Right lobe of liver (tissue), 6 donors: ENCODE results near the gene NGF. TPM values are rescaled to one million over a fixed set of nuclear protein-coding genes. Genes with fewer than 3 reads are reported as not detected.

Source experiments
- ATAC-seq, 4 donors: fragments of 200-7000 bp; cut with Tn5 transposase; one replicate each; pipeline ENCODE4 v1.9.1; 2020; ENCODE audit warnings: mild to moderate bottlenecking in 4 of 4, moderate library complexity in 4 of 4
- DNase-seq, 3 donors: peaks; one replicate each; pipeline ENCODE4 v3.0.0-alpha.2; 2020
- H3K27ac ChIP-seq, 3 donors: fragments of 200-600 bp; one replicate each; pipeline ENCODE4 v1.8.0; 2022
- H3K27me3 ChIP-seq, 2 donors: fragments of 200-600 bp; one replicate each; pipeline ENCODE4 v1.8.0; 2022
- H3K36me3 ChIP-seq, 4 donors: fragments of 200-600 bp; sonication (generic) in 1 of 4; one replicate each; pipeline versions ENCODE4 v1.5.1 to v1.8.0; 2017 to 2022; ENCODE audit warnings: control low read depth in 1 of 4
- H3K4me1 ChIP-seq, 4 donors: fragments of 200-600 bp; sonication (generic) in 1 of 4; one replicate each; pipeline versions ENCODE4 v1.5.1 to v1.8.0; 2017 to 2022; ENCODE audit warnings: control low read depth in 1 of 4
- H3K4me3 ChIP-seq, 3 donors: fragments of 200-600 bp; one replicate each; pipeline ENCODE4 v1.8.0; 2022
- H3K9me3 ChIP-seq, 4 donors: fragments of 200-600 bp; sonication (generic) in 1 of 4; one replicate each; pipeline versions ENCODE4 v1.5.1 to v1.8.0; 2017 to 2022; ENCODE audit warnings: control low read depth in 1 of 4
- CTCF ChIP-seq, 4 donors: fragments of 200-600 bp in 3 of 4; fragments of 450-650 bp in 1 of 4; IDR thresholded peaks; one replicate each; pipeline versions ENCODE4 v1.5.1 to v1.8.0; 2016 to 2022; ENCODE audit warnings: antibody characterized with exemption in 4 of 4, mild to moderate bottlenecking in 2 of 4
- POLR2A ChIP-seq: fragments of 450-650 bp; IDR thresholded peaks from one replicate; pipeline ENCODE4 v1.6.1; 2017; ENCODE audit warnings: antibody characterized with exemption, mild to moderate bottlenecking
- WGBS: methylation state at CpG from one replicate; pipeline ENCODE4 v1.1.6; 2018; ENCODE audit warnings: low coverage, low lambda C conversion rate; ENCODE audit not compliant: insufficient coverage; ENCODE audit errors: missing lambda C conversion rate; 5-methylcytosine and 5-hydroxymethylcytosine counted together
- intact Hi-C, 2 donors: fragments of 100-400 bp; cut with DNase I; formaldehyde crosslinking; loops; one replicate each; pipeline versions ENCODE4 v1.11.2 to v1.14.1; 2022
- total RNA-seq, 6 experiments: library from RNA; depleted of rRNA in 2 of 6; stranded (reverse); fragments of >200 nt in 2 of 6; fragmentation: NEBNext Ultra II Directional in 3 of 6; extraction: Animal tissue kit (Norgen Biotek cat#: 25700) in 3 of 6; gene quantifications; one replicate each; pipeline versions ENCODE4 v1.1.0 to v1.2.4, GENCODE V29; 2016 to 2023
- donor health status: DM: no; HTN: yes; CAD: no.
- donor health status: DM: no; HTN: no; CAD: no.
- donor health status: DM: no; HTN: no; CAD: no.
- donor health status: DM: no; HTN: yes; CAD: no.
- donor health status: DM: no; HTN: yes; CAD: no.

NGF gene
- total RNA-seq, 6 experiments from 2014 or later: 0.22 to 1.3 (median 0.49) TPM

DNA sequence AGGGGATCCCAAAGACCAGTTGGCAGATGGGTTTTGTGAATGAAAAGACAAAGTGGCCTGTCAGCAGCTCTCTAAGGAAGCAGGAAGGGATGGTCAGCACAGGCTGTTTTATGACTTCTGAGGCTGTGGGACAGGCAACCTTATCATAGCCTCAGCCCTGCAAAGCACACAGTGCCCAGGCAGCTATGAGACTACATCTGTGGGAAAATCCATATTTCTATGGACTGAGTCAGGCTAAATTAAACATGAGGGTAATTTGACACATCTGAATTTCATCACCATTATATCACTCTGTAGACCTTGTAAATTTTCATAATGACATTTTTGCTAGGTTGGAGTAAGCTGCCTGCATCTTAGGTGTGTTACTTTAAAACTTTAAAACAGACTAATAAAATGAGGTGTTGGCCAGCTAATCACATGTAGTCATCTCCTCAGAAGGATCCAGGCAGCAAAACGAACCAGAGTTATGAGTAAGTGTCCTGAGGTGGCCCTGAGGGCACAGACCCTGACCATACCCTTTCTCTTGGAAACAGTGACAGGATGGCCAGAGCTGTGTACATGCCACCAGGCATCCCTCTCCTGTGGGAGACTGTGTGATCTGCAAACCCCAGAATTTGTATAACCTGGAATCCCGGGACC lies 14.6 kb downstream of the NGF start:
- ATAC-seq (no peak), DNase-seq (no peak)
- 30% methylated on average over 2 of the region's 2 CpGs for WGBS
- no peaks in the 10 kb centered on the region for H3K9me3 ChIP-seq
- no peaks in the 10 kb centered on the region for H3K36me3 ChIP-seq
- intact Hi-C loops: no loop called here
- no peak overlapping the region for H3K27ac ChIP-seq
- H3K4me3 ChIP-seq: no peak overlapping the region
- H3K4me1 ChIP-seq: no peaks in the 10 kb centered on the region
- TF ChIP-seq POLR2A: no peak
- TF ChIP-seq CTCF (IDR thresholded peaks at IDR 0.05): no peak
- no peaks in the 10 kb centered on the region for H3K27me3 ChIP-seq

DNA sequence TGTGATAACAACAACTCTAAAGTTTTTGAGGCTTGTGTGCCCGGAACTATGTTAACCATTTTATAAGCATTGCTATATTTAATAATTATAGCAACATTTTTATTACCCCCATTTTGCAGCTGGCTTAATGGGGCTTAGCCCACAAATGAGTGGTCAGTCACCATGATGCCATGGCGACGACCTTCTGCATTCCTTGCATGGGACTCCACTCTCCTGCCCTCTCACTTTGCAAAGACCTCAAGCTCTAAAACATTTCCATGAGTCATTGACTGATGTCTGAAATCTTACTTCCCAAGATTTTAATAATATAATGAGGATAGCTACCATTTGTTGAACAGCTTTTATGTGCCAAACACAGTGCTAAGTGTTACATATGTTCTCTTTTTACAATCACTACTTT lies 15.4 kb downstream of the NGF start:
- H3K4me1 ChIP-seq: no peaks in the 10 kb centered on the region
- H3K27ac ChIP-seq: no peak overlapping the region
- no peaks in the 10 kb centered on the region for H3K9me3 ChIP-seq
- no peaks in the 10 kb centered on the region for H3K36me3 ChIP-seq
- TF ChIP-seq CTCF (IDR thresholded peaks at IDR 0.05) (no peak), POLR2A (no peak)
- ATAC-seq (no peak), DNase-seq (no peak)
- WGBS: 63% methylated on average over 3 of the region's 3 CpGs
- no peaks in the 10 kb centered on the region for H3K27me3 ChIP-seq
- no peak overlapping the region for H3K4me3 ChIP-seq
- intact Hi-C loops: no loop called here

DNA sequence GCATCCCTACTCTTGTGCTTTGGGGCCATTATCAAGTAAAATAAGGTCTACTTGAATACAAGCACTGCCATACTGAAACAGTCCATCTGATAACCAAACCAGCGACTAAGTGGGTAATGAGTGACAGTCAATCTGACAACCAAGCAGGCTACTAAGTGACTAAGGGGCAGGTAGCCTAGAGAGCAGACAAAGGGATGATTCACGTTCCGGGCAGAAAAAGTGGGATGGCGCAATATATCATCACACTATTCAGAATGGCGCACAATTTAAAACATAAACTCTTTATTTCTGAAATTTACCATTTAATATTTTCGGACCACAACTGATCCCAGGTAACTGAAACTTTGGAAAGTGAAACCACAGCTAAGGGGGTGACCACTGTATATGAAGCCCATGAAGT lies 17.7 kb downstream of the NGF start:
- 75% methylated on average over 6 of the region's 6 CpGs for WGBS
- intact Hi-C loops: no loop called here
- DNase-seq: no peak
- Histone ChIP-seq H3K27me3 (no peaks in the 10 kb centered on the region), H3K9me3 (no peaks in the 10 kb centered on the region), H3K27ac (no peak overlapping the region), H3K36me3 (no peaks in the 10 kb centered on the region), H3K4me3 (no peak overlapping the region), H3K4me1 (no peaks in the 10 kb centered on the region)
- no peak for ATAC-seq
- TF ChIP-seq POLR2A (no peak), CTCF (IDR thresholded peaks at IDR 0.05) (no peak)

DNA sequence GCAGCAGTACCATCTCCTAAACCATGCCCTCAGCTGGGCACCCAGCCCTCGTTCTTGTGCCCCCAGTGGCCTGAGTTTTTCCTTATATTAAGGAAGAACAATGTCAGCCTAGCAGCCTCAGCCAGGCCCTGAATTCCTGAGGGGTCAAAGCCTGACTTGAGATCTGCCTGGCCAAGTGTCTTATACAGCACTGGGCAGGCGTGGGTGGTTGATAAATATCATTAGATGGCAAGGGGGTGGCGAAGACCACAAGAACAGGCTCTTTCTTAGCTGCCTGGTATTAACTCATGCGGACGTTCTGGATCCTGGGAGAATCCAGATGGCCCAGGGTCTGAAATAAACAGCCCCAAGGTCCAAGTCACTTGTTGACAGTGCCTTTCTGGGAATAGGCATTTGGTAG lies 18.3 kb downstream of the NGF start:
- intact Hi-C loops: no loop called here
- WGBS: 49% methylated on average over 4 of the region's 5 CpGs
- Histone ChIP-seq H3K9me3 (no peaks in the 10 kb centered on the region), H3K4me1 (no peaks in the 10 kb centered on the region), H3K27ac (no peak overlapping the region), H3K36me3 (no peaks in the 10 kb centered on the region), H3K27me3 (no peaks in the 10 kb centered on the region), H3K4me3 (no peak overlapping the region)
- ATAC-seq (no peak), DNase-seq (no peak)
- no peak for TF ChIP-seq CTCF (IDR thresholded peaks at IDR 0.05)
- no peak for TF ChIP-seq POLR2A
